Liver (tissue), 9 donors: Measurements from ENCODE around the gene AP1M1. TPM values are rescaled to one million over a fixed set of nuclear protein-coding genes. Genes with fewer than 3 reads are reported as not detected.

Experiments used
- DNase-seq: peaks from one replicate; pipeline ENCODE4 v3.0.0-alpha.2; 2017; ENCODE audit warnings: low spot score
- H3K27ac ChIP-seq, 2 donors: one replicate each; pipeline ENCODE4 v1.7.0; 2013; ENCODE audit warnings: inconsistent platforms in 2 of 2, low read length in 2 of 2, control low read depth in 1 of 2, low read depth in 1 of 2, mild to moderate bottlenecking in 1 of 2
- H3K27me3 ChIP-seq, 4 donors: one replicate each; pipeline versions ENCODE4 v1.6.1 to v1.7.0; 2013; ENCODE audit warnings: low read length in 3 of 4, inconsistent platforms in 1 of 4, mild to moderate bottlenecking in 1 of 4, moderate library complexity in 1 of 4; ENCODE audit not compliant: control insufficient read depth in 4 of 4, insufficient read depth in 4 of 4
- H3K36me3 ChIP-seq, 4 donors: one replicate each; pipeline versions ENCODE4 v1.6.1 to v1.7.0; 2013; ENCODE audit warnings: low read length in 3 of 4, mild to moderate bottlenecking in 3 of 4, low read depth in 1 of 4, moderate library complexity in 1 of 4; ENCODE audit not compliant: control insufficient read depth in 4 of 4, insufficient read depth in 3 of 4
- H3K4me1 ChIP-seq, 4 donors: one replicate each; pipeline versions ENCODE4 v1.6.1 to v1.7.0; 2013; ENCODE audit warnings: low read length in 3 of 4, mild to moderate bottlenecking in 3 of 4, moderate library complexity in 1 of 4; ENCODE audit not compliant: control insufficient read depth in 4 of 4, insufficient read depth in 4 of 4
- H3K4me3 ChIP-seq, 3 donors: one replicate each; pipeline versions ENCODE4 v1.6.1 to v1.7.0; 2013; ENCODE audit warnings: low read length in 3 of 3, control low read depth in 1 of 3, low read depth in 1 of 3, mild to moderate bottlenecking in 1 of 3
- H3K9ac ChIP-seq, 2 donors: one replicate each; pipeline ENCODE4 v1.7.0; 2013; ENCODE audit warnings: low read length in 2 of 2, mild to moderate bottlenecking in 2 of 2, moderate library complexity in 2 of 2, control low read depth in 1 of 2, low read depth in 1 of 2
- H3K9me3 ChIP-seq, 4 donors: one replicate each; pipeline versions ENCODE4 v1.6.1 to v1.7.0; 2013; ENCODE audit warnings: low read length in 3 of 4; ENCODE audit not compliant: control insufficient read depth in 4 of 4
- GABPA ChIP-seq, 2 donors: IDR thresholded peaks in 1 of 2; conservative IDR thresholded peaks in 1 of 2; 2 replicates each; pipeline ENCODE4 v1.6.1; 2016; ENCODE audit warnings: antibody characterized with exemption in 2 of 2, mild to moderate bottlenecking in 1 of 2, moderate library complexity in 1 of 2
- HNF4A ChIP-seq, 2 donors: conservative IDR thresholded peaks; 2 replicates each; pipeline ENCODE4 v1.6.1; 2016; ENCODE audit warnings: antibody characterized with exemption in 2 of 2, mild to moderate bottlenecking in 2 of 2
- NR2F2 ChIP-seq: IDR thresholded peaks from 2 replicates; pipeline ENCODE4 v1.6.1; 2016; ENCODE audit warnings: antibody characterized with exemption
- RAD21 ChIP-seq, 2 donors: IDR thresholded peaks; 2 replicates each; pipeline ENCODE4 v1.6.1; 2016; ENCODE audit warnings: antibody characterized with exemption in 2 of 2, mild to moderate bottlenecking in 2 of 2
- SP1 ChIP-seq: IDR thresholded peaks from 2 replicates; pipeline ENCODE4 v1.6.1; 2018; ENCODE audit warnings: antibody characterized with exemption, mild to moderate bottlenecking
- TAF1 ChIP-seq: conservative IDR thresholded peaks from 2 replicates; pipeline ENCODE4 v1.6.1; 2016; ENCODE audit warnings: antibody characterized with exemption, mild to moderate bottlenecking
- YY1 ChIP-seq: IDR thresholded peaks from 2 replicates; pipeline ENCODE4 v1.6.1; 2016; ENCODE audit warnings: antibody characterized with exemption, mild to moderate bottlenecking
- WGBS: extraction: QIAGEN DNeasy Blood & Tissue Kit; methylation state at CpG from one replicate; pipeline ENCODE4 v1.1.7; 2013; 5-methylcytosine and 5-hydroxymethylcytosine counted together
- polyA plus RNA-seq, 2 donors: library from polyadenylated mRNA; stranded (reverse) in 1 of 2; unstranded in 1 of 2; fragments of 200-250 nt in 1 of 2; fragments of >200 nt in 1 of 2; fragmentation: Nextera tagmentation in 1 of 2; extraction: Ambion mirVana in 1 of 2; gene quantifications; one replicate each; pipeline versions ENCODE4 v1.2.1 to v1.2.3, GENCODE V29; 2013 to 2015
- total RNA-seq, 2 donors: library from RNA; depleted of rRNA; stranded (reverse); fragments of >200 nt; gene quantifications; one replicate each; pipeline ENCODE4 v1.2.3, GENCODE V29; 2014
- TF ChIP-seq, protein P1 (sequence below): IDR thresholded peaks from 2 replicates; pipeline ENCODE4 v1.6.1; 2016; ENCODE audit warnings: antibody characterized with exemption, mild to moderate bottlenecking
- TF ChIP-seq, protein P2 (sequence below): IDR thresholded peaks from 2 replicates; pipeline ENCODE4 v1.6.1; 2016; ENCODE audit warnings: antibody characterized with exemption
- TF ChIP-seq, protein P3 (sequence below): IDR thresholded peaks from 2 replicates; pipeline ENCODE4 v1.6.1; 2016; ENCODE audit warnings: antibody characterized with exemption
- TF ChIP-seq, protein P4 (sequence below): IDR thresholded peaks from 2 replicates; pipeline ENCODE4 v1.6.1; 2016; ENCODE audit warnings: antibody characterized with exemption
- donor health status: healthy.
- donor health status: healthy.
- donor health status: healthy.
- donor health status: healthy.
- donor health status: healthy.

The AP1M1 gene
- total and polyA plus RNA-seq, 4 donors = 25.4 to 62.2 (median 50.4) TPM

DNA sequence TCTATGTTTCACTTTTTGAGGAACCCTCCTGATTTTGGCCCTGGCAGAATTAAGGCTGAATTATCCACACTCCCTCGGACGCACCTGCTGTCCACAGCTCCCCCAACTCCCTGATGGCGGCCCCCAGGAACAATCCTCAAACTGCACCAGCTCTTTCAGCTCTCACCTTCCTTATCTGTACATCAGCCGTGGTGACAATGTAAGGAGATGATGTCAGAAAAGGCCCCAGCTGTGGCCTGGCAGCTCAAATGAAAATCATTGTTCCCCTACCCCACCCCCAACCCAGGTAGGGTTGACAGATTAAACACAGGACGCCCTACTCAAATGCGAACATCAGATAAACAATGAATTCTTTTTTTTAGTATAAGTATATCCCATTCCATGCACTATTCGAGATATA, 91.9 kb downstream of the AP1M1 start:
- Histone ChIP-seq H3K27ac (no peak overlapping the region), H3K4me1 (peaks cover 4 to 11% (median 8%) of the 10 kb centered on the region in 4 donors), H3K36me3 (no peaks in the 10 kb centered on the region), H3K4me3 (no peak overlapping the region), H3K9ac (no peak overlapping the region), H3K27me3 (no peaks in the 10 kb centered on the region), H3K9me3 (no peaks in the 10 kb centered on the region)
- no peak for TF ChIP-seq GABPA (IDR thresholded peaks at IDR 0.05 in 1 of 2, conservative IDR thresholded peaks at IDR 0.05 in 1 of 2)
- WGBS = 84% methylated on average over 7 of the region's 7 CpGs
- DNase-seq = no peak

DNA sequence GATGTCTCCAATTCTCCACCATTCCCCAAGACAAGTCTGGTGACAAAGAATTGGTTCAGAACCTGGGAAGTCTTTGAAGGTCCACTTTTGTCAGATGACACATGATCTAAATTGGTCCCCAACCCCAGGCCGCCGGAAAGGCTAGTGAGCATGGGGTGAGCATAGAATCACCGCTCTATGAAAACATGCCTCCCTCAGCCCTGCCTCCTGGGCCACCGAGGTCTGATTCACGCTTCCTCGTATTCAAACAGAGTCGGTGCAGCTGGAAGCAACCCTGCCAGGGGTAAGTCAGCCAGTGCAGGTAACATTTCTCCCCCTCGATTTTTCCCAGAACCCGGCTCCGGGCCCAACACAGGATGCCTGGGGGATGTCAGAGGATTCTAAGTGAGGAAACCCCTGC, 93.0 kb downstream of the AP1M1 start:
- Histone ChIP-seq H3K9ac (no peak overlapping the region), H3K27me3 (no peaks in the 10 kb centered on the region), H3K9me3 (no peaks in the 10 kb centered on the region), H3K27ac (no peak overlapping the region), H3K4me3 (no peak overlapping the region), H3K4me1 (peaks cover 4 to 11% (median 8%) of the 10 kb centered on the region in 4 donors), H3K36me3 (no peaks in the 10 kb centered on the region)
- WGBS = 87% methylated on average over 10 of the region's 10 CpGs
- DNase-seq = no peak
- TF ChIP-seq, protein P1, sequence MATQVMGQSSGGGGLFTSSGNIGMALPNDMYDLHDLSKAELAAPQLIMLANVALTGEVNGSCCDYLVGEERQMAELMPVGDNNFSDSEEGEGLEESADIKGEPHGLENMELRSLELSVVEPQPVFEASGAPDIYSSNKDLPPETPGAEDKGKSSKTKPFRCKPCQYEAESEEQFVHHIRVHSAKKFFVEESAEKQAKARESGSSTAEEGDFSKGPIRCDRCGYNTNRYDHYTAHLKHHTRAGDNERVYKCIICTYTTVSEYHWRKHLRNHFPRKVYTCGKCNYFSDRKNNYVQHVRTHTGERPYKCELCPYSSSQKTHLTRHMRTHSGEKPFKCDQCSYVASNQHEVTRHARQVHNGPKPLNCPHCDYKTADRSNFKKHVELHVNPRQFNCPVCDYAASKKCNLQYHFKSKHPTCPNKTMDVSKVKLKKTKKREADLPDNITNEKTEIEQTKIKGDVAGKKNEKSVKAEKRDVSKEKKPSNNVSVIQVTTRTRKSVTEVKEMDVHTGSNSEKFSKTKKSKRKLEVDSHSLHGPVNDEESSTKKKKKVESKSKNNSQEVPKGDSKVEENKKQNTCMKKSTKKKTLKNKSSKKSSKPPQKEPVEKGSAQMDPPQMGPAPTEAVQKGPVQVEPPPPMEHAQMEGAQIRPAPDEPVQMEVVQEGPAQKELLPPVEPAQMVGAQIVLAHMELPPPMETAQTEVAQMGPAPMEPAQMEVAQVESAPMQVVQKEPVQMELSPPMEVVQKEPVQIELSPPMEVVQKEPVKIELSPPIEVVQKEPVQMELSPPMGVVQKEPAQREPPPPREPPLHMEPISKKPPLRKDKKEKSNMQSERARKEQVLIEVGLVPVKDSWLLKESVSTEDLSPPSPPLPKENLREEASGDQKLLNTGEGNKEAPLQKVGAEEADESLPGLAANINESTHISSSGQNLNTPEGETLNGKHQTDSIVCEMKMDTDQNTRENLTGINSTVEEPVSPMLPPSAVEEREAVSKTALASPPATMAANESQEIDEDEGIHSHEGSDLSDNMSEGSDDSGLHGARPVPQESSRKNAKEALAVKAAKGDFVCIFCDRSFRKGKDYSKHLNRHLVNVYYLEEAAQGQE = no peak
- no peak for TF ChIP-seq YY1
- TF ChIP-seq GABPA (IDR thresholded peaks at IDR 0.05 in 1 of 2, conservative IDR thresholded peaks at IDR 0.05 in 1 of 2) = no peak
- no peak for TF ChIP-seq SP1
- TF ChIP-seq, protein P2, sequence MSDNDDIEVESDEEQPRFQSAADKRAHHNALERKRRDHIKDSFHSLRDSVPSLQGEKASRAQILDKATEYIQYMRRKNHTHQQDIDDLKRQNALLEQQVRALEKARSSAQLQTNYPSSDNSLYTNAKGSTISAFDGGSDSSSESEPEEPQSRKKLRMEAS = no peak
- TF ChIP-seq NR2F2 = no peak
- TF ChIP-seq TAF1 = no peak
- TF ChIP-seq, protein P3, sequence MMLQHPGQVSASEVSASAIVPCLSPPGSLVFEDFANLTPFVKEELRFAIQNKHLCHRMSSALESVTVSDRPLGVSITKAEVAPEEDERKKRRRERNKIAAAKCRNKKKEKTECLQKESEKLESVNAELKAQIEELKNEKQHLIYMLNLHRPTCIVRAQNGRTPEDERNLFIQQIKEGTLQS = no peak
- TF ChIP-seq, protein P4, sequence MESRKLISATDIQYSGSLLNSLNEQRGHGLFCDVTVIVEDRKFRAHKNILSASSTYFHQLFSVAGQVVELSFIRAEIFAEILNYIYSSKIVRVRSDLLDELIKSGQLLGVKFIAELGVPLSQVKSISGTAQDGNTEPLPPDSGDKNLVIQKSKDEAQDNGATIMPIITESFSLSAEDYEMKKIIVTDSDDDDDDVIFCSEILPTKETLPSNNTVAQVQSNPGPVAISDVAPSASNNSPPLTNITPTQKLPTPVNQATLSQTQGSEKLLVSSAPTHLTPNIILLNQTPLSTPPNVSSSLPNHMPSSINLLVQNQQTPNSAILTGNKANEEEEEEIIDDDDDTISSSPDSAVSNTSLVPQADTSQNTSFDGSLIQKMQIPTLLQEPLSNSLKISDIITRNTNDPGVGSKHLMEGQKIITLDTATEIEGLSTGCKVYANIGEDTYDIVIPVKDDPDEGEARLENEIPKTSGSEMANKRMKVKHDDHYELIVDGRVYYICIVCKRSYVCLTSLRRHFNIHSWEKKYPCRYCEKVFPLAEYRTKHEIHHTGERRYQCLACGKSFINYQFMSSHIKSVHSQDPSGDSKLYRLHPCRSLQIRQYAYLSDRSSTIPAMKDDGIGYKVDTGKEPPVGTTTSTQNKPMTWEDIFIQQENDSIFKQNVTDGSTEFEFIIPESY = no peak
- TF ChIP-seq HNF4A (conservative IDR thresholded peaks at IDR 0.05) = no peak
- no peak for TF ChIP-seq RAD21 (IDR thresholded peaks at IDR 0.05)
